ENCODE measurements around the gene C6orf120. TPM values are rescaled to one million over a fixed set of nuclear protein-coding genes. Genes with fewer than 3 reads are reported as not detected.

Gene C6orf120
- total RNA-seq, 2 experiments from 2014 or later, result 17.4 to 18.3 TPM

DNA sequence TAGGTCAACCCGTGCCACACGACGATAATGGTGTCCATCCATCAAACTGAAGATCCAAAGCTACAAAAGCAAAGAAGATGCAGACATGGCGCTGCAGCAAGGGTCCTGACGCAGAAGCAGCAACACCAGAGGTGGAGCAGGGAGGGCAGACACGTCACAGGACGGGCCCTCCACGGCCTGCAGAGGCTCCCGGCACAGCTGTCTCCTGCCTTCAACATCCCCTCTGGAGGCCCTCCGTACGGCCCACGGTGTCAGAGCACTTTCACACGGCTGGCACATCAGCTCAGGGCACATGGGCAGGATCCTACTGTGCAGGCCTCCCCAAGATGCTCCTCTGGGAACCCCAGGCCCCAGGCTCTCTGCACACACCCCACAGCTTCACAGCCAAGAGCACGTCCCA is 37.7 kb upstream of the C6orf120 start:
- Mint-ChIP-seq H3K27ac (no peak overlapping the region), H3K4me3 (no peak overlapping the region), H3K9me3 (ENCODE audit: insufficient read depth) (no peaks in the 10 kb centered on the region), H3K4me1 (ENCODE audit: low read depth) (peaks cover under 1% of the 10 kb centered on the region), H3K36me3 (ENCODE audit: low read depth) (peaks cover 5% of the 10 kb centered on the region), H3K27me3 (ENCODE audit: low read depth) (no peaks in the 10 kb centered on the region)
- DNase-seq (peak; percentile 17), ATAC-seq (no peak)
- CTCF ChIA-PET, result no interaction called here
- POLR2A ChIA-PET, result no interaction called here

DNA sequence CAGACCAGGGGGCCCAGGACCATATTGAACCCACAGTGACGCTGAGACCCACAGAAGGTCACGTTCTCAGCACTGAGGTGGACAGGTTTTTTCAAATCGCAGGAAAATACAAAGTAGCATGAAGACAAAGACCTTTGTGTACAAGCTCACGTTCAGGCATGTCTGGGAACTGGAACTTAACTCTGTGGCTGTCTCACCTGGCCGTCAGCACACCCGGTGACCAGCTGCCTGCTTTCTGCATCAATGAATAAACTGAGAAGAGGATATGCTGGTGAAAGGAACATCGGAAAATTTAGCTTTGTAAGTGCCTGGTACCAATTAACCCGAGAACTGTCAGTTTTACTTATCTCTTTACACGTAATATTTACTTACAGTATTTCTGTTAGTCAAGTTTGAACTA is 36.6 kb upstream of the C6orf120 start:
- Mint-ChIP-seq H3K27me3 (ENCODE audit: low read depth) (no peaks in the 10 kb centered on the region), H3K27ac (peak overlapping the region; percentile 67), H3K9me3 (ENCODE audit: insufficient read depth) (no peaks in the 10 kb centered on the region), H3K36me3 (ENCODE audit: low read depth) (peaks cover 7% of the 10 kb centered on the region), H3K4me1 (ENCODE audit: low read depth) (peaks cover 10% of the 10 kb centered on the region), H3K4me3 (no peak overlapping the region)
- ChIA-PET POLR2A (interaction anchor here (0.5 kb wide), 1 partner anchor 718 kb away, joined by 3 read pairs; no protein-coding TSS in a partner anchor), CTCF (no interaction called here)
- no peak for ATAC-seq
- DNase-seq, result no peak

DNA sequence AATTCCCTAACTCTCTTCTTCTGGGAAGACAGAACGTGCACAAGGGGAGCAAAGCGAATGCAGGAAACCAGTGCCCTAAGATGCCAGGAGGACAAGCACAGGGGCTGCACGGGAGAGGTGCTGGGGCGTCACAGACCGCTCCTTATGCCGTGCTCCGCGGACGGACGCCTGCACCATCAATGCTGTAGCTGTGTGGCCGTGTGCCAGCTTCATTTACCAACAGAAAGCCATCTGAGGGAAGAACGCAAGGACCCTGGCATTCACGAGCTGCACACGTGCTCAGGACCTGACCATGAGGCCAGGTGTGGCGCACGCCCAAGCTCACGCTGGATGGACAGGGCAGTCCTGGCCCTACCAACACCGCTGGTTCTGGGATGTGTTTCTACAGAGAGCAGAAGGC is 35.5 kb upstream of the C6orf120 start:
- no peak for ATAC-seq
- peaks cover 8% of the 10 kb centered on the region for H3K36me3 Mint-ChIP-seq (ENCODE audit: low read depth)
- H3K9me3 Mint-ChIP-seq (ENCODE audit: insufficient read depth), result no peaks in the 10 kb centered on the region
- H3K27me3 Mint-ChIP-seq (ENCODE audit: low read depth), result no peaks in the 10 kb centered on the region
- H3K4me3 Mint-ChIP-seq, result no peak overlapping the region
- H3K27ac Mint-ChIP-seq, result no peak overlapping the region
- peaks cover 12% of the 10 kb centered on the region for H3K4me1 Mint-ChIP-seq (ENCODE audit: low read depth)
- CTCF ChIA-PET, result no interaction called here
- DNase-seq, result no peak
- POLR2A ChIA-PET, result no interaction called here

DNA sequence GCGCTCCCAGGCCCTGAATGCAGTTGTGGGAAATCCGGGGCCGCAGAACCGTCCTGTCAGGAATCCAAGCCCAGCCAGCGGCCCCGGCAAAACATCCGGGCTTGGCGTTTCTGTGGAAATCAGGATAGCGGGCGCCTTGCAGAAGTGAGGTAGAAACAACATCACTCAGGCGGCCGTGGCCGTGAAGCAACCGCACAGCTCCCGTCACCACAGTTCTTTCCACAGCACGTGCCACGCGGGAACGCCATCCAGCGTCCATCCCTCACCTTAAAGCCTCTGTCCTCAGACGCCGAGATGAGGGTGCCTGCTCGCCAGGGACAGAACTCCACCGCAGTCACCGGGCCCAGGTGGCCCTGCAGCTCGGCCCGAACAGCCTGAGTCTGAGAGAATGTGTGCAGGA is 34.2 kb upstream of the C6orf120 start:
- peaks cover 11% of the 10 kb centered on the region for H3K36me3 Mint-ChIP-seq (ENCODE audit: low read depth)
- no peaks in the 10 kb centered on the region for H3K9me3 Mint-ChIP-seq (ENCODE audit: insufficient read depth)
- DNase-seq (no peak), ATAC-seq (no peak)
- H3K27ac Mint-ChIP-seq, result no peak overlapping the region
- H3K27me3 Mint-ChIP-seq (ENCODE audit: low read depth), result no peaks in the 10 kb centered on the region
- CTCF ChIA-PET, result no interaction called here
- H3K4me1 Mint-ChIP-seq (ENCODE audit: low read depth), result peaks cover 12% of the 10 kb centered on the region
- H3K4me3 Mint-ChIP-seq, result no peak overlapping the region
- POLR2A ChIA-PET, result no interaction called here

DNA sequence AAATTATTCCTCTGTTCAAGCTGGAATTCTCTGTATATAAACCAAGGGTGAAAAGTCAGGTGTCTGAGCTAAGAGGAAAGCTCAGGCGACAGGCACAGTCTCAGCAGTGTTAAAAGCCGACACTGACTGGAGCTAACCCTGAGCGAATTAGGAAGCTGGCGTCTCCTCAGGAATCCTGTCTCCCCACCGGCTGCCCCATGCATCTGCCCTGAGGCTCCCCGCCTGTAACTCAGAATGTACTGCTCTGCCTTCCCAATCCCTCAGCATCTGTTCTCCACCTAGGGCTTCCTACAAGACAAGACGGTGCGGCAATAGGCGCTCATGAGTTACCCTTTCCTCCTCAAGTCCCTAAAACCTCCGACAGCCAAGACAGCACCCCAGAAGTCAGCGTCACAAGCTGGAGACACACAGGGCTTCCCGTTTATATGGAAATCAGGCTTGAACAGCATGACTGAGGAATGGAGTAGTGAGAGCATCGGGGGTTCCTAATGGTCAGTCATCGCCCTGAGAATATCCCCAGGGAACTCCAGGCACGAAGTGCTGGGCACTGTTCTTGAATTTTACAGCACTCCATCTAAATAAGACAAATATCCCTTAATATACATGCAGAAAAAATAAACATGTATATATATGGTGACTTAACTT is 33.6 kb upstream of the C6orf120 start:
- no peaks in the 10 kb centered on the region for H3K9me3 Mint-ChIP-seq (ENCODE audit: insufficient read depth)
- peaks cover 12% of the 10 kb centered on the region for H3K4me1 Mint-ChIP-seq (ENCODE audit: low read depth)
- no peak for ATAC-seq
- CTCF ChIA-PET, result no interaction called here
- H3K27ac Mint-ChIP-seq, result no peak overlapping the region
- POLR2A ChIA-PET, result no interaction called here
- H3K36me3 Mint-ChIP-seq (ENCODE audit: low read depth), result peaks cover 11% of the 10 kb centered on the region
- no peak overlapping the region for H3K4me3 Mint-ChIP-seq
- H3K27me3 Mint-ChIP-seq (ENCODE audit: low read depth), result no peaks in the 10 kb centered on the region
- DNase-seq, result peak; percentile 13

DNA sequence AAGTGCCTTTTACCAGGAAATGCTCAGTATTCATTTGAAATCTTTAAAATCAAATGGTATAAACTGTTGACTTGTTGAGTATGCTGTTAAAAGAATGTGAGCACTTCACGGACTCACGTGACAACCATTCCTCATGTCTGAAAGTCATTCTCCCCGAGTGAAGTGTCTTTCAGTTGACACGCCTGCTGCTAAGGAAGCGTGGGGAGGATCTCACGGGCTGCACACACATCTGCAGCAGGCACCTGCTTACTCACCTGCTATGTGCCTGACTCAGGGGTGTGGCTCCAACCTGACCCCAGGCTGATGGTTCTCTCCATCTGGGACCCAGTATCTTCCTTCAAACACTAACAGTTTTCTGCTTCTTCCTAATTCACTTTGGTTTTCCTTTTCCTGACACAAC is 32.8 kb upstream of the C6orf120 start:
- POLR2A ChIA-PET, result no interaction called here
- no peak overlapping the region for H3K27ac Mint-ChIP-seq
- H3K4me1 Mint-ChIP-seq (ENCODE audit: low read depth), result peaks cover 12% of the 10 kb centered on the region
- H3K27me3 Mint-ChIP-seq (ENCODE audit: low read depth), result no peaks in the 10 kb centered on the region
- DNase-seq (no peak), ATAC-seq (no peak)
- H3K4me3 Mint-ChIP-seq, result no peak overlapping the region
- H3K36me3 Mint-ChIP-seq (ENCODE audit: low read depth), result peaks cover 11% of the 10 kb centered on the region
- CTCF ChIA-PET, result no interaction called here
- no peaks in the 10 kb centered on the region for H3K9me3 Mint-ChIP-seq (ENCODE audit: insufficient read depth)

DNA sequence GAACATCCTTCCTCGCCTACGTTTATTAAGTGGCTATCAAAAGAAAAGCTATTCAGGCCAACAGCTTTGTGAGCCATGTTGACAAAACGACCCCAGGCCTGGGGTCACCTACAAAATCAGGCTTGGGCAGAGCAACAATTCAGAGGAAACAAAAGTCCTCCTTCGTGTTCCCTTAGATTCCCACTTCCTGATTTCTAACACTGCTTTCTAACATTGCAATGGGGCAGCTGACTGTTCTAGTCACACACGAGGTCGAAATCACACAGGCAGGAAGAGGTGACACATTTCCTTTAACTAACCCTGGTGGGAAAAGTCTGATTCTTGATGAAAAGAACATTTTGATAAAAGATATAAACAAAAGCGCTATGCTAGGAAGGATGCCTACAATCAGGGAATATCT is 32.0 kb upstream of the C6orf120 start:
- Mint-ChIP-seq H3K36me3 (ENCODE audit: low read depth) (peaks cover 11% of the 10 kb centered on the region), H3K27me3 (ENCODE audit: low read depth) (no peaks in the 10 kb centered on the region), H3K4me3 (no peak overlapping the region), H3K27ac (no peak overlapping the region), H3K4me1 (ENCODE audit: low read depth) (peaks cover 12% of the 10 kb centered on the region), H3K9me3 (ENCODE audit: insufficient read depth) (no peaks in the 10 kb centered on the region)
- no peak for ATAC-seq
- DNase-seq, result peak; percentile 18
- POLR2A ChIA-PET, result no interaction called here
- CTCF ChIA-PET, result no interaction called here

DNA sequence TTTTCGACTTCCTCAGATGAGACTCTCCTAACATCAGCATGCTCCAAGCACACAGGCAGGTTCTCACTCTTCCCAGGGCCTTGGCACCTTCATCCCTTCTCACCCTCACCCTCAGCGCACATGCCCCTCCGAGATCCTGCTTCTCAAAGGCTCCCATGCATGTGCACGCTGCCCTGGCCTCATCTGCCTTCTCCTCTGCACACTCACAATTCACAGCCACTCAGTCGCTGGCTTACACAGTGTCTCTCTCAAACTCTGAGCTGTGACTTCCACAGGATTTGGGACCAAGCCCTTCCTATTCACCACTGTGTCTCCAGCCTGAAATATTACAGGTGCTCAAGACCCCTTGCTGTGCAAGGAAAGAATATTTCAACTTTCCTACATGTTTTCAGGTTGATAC is 30.4 kb upstream of the C6orf120 start:
- H3K4me1 Mint-ChIP-seq (ENCODE audit: low read depth), result peaks cover 12% of the 10 kb centered on the region
- ATAC-seq, result no peak

DNA sequence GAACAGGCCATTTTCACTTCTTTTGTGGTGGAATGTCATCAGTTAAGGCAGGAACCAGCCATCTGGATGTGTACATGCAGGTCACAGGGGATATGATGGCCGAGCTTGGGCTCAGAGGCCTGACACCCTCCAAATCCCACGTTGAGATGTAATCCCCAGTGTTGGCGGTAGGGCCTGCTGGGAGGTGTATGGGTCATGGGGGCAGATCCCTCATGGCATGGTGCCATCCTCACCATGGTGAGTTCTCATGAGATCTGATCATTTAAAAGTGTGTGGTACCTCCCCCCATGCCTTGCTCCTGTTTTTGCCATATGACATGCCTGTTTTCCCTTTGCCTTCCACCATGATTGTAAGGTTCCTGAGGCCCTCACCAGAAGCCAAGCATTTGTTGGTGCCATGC is 26.9 kb upstream of the C6orf120 start:
- H3K36me3 Mint-ChIP-seq (ENCODE audit: low read depth), result peaks cover 9% of the 10 kb centered on the region
- H3K4me3 Mint-ChIP-seq, result no peak overlapping the region
- POLR2A ChIA-PET, result no interaction called here
- H3K27me3 Mint-ChIP-seq (ENCODE audit: low read depth), result no peaks in the 10 kb centered on the region
- CTCF ChIA-PET, result no interaction called here
- no peak for ATAC-seq
- peak; percentile 9 for DNase-seq
- peaks cover 3% of the 10 kb centered on the region for H3K4me1 Mint-ChIP-seq (ENCODE audit: low read depth)
- H3K27ac Mint-ChIP-seq, result no peak overlapping the region
- H3K9me3 Mint-ChIP-seq (ENCODE audit: insufficient read depth), result no peaks in the 10 kb centered on the region

More for the DNA sequence above, 30.4 kb upstream of the C6orf120 start:
- no peaks in the 10 kb centered on the region for H3K27me3 Mint-ChIP-seq (ENCODE audit: low read depth)
- peak; percentile 12 for DNase-seq
- peaks cover 11% of the 10 kb centered on the region for H3K36me3 Mint-ChIP-seq (ENCODE audit: low read depth)
- no peak overlapping the region for H3K27ac Mint-ChIP-seq
- no peaks in the 10 kb centered on the region for H3K9me3 Mint-ChIP-seq (ENCODE audit: insufficient read depth)
- ChIA-PET CTCF (no interaction called here), POLR2A (no interaction called here)
- H3K4me3 Mint-ChIP-seq, result no peak overlapping the region

DNA sequence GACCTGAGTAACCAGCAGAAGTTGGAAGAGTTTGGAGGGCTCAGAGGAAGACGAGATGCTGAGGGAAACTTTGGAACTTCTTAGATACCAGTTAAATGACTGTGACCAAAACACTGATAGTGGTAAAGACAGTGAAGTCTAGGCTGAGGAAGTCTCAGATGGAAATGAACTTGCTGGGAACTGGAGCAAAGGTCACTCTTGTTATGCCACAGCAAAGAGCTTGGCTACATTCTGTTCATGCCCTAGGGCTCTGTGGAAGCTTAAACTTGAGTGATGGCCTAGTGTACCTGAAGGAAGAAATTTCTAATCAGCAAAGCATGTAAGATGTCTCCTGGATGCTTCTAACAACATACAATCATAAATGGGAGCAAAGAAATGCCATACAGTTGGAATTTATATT is 24.8 kb upstream of the C6orf120 start:
- ChIA-PET CTCF (no interaction called here), POLR2A (no interaction called here)
- H3K27ac Mint-ChIP-seq, result no peak overlapping the region
- no peaks in the 10 kb centered on the region for H3K27me3 Mint-ChIP-seq (ENCODE audit: low read depth)
- H3K4me1 Mint-ChIP-seq (ENCODE audit: low read depth), result no peaks in the 10 kb centered on the region
- H3K36me3 Mint-ChIP-seq (ENCODE audit: low read depth), result peaks cover 18% of the 10 kb centered on the region
- DNase-seq (no peak), ATAC-seq (no peak)
- H3K4me3 Mint-ChIP-seq, result no peak overlapping the region
- H3K9me3 Mint-ChIP-seq (ENCODE audit: insufficient read depth), result peaks cover 7% of the 10 kb centered on the region

DNA sequence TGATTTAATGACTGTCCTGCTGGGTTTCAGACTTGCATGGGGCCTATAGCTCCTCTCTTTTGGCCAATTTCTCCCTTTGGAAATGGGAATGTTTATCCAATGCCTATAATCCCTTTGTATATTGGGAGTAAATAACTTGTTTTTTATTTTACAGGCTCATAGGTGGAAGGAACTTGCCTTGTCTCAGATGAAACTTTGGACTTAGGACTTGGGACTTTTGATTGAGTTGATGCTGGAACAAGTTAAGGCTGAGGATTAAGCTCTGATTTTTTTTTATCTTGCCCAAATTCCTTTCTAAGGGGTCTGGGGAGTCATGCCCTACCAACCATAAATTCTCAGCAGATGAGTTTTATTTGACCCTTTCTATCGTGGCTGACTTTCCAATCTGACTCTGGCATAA is 23.6 kb upstream of the C6orf120 start:
- DNase-seq (no peak), ATAC-seq (no peak)
- POLR2A ChIA-PET, result no interaction called here
- Mint-ChIP-seq H3K4me3 (no peak overlapping the region), H3K4me1 (ENCODE audit: low read depth) (no peaks in the 10 kb centered on the region), H3K27ac (no peak overlapping the region), H3K27me3 (ENCODE audit: low read depth) (no peaks in the 10 kb centered on the region), H3K36me3 (ENCODE audit: low read depth) (peaks cover 24% of the 10 kb centered on the region), H3K9me3 (ENCODE audit: insufficient read depth) (peaks cover 7% of the 10 kb centered on the region)
- CTCF ChIA-PET, result interaction anchor here (0.6 kb wide), 1 partner anchor 722 kb away, joined by 3 read pairs; no protein-coding TSS in a partner anchor

DNA sequence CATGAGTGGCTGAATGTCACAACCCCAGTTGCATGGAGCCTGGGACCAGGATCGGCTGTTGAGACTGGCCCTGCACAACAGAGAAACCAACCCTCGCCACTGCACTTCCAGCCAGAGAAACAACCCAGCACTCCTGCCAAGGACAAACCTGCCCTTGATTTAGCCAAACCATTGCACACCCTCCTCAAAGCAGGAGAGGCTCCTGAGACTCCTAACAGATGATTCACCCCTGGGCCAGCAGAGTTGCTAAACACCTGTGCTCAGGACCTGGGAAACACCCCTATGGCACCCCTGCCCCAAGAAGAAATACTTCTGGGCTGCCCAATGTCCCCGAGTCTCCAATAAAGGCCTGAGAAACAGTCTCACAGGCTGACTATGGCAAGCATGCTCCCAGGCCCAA is 17.9 kb upstream of the C6orf120 start:
- Mint-ChIP-seq H3K36me3 (ENCODE audit: low read depth) (peaks cover 62% of the 10 kb centered on the region), H3K27ac (no peak overlapping the region), H3K4me1 (ENCODE audit: low read depth) (no peaks in the 10 kb centered on the region), H3K27me3 (ENCODE audit: low read depth) (no peaks in the 10 kb centered on the region), H3K9me3 (ENCODE audit: insufficient read depth) (peaks cover 23% of the 10 kb centered on the region), H3K4me3 (no peak overlapping the region)
- no peak for DNase-seq
- POLR2A ChIA-PET, result no interaction called here
- no peak for ATAC-seq
- CTCF ChIA-PET, result interaction anchor here (1.3 kb wide), 1 partner anchor 19 kb away, joined by 3 read pairs; no protein-coding TSS in a partner anchor

DNA sequence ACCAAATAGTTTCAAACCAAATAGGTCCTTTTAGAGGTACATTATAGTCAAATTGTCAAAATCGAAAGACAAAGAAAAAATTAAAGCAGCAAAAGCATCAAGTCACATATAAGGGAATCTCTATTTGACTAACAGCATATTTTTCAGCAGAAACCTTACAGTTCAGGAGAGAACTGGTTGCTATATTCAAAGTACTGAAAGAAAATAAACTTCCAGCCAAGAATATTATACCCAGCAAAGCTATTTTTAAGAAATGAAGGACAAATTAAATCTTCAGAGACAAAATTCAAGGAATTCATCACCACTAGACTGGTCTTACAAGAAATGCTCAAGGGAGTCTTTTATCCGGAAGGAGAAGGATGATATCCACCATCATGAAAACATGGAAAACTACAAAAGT is 16.1 kb upstream of the C6orf120 start:
- no peak overlapping the region for H3K4me3 Mint-ChIP-seq
- peaks cover 18% of the 10 kb centered on the region for H3K9me3 Mint-ChIP-seq (ENCODE audit: insufficient read depth)
- ChIA-PET POLR2A (no interaction called here), CTCF (no interaction called here)
- peaks cover 54% of the 10 kb centered on the region for H3K36me3 Mint-ChIP-seq (ENCODE audit: low read depth)
- no peak for DNase-seq
- no peak overlapping the region for H3K27ac Mint-ChIP-seq
- no peak for ATAC-seq
- no peaks in the 10 kb centered on the region for H3K27me3 Mint-ChIP-seq (ENCODE audit: low read depth)
- no peaks in the 10 kb centered on the region for H3K4me1 Mint-ChIP-seq (ENCODE audit: low read depth)
